Loucy (cell line): Measurements from ENCODE around the gene POLE4.

ENCODE experiments used
- H2AFZ ChIP-seq: fragments of 200-600 bp; sonication (generic); 2 replicates; pipeline ENCODE4 v1.6.0; 2016; ENCODE audit warnings: antibody characterized with exemption, mild to moderate bottlenecking, low read length, moderate library complexity
- H3F3A ChIP-seq: fragments of 200-600 bp; 2 replicates; pipeline ENCODE4 v1.6.0; 2016; ENCODE audit warnings: antibody characterized with exemption, low read depth, mild to moderate bottlenecking
- H3K27me3 ChIP-seq: fragments of 200-600 bp; sonication (generic); 2 replicates; pipeline ENCODE4 v1.6.1; 2014; ENCODE audit warnings: low read length, mild to moderate bottlenecking; ENCODE audit not compliant: insufficient read depth, poor library complexity, severe bottlenecking
- H3K36me3 ChIP-seq: fragments of 200-600 bp; sonication (generic); 2 replicates; pipeline ENCODE4 v1.6.1; 2016; ENCODE audit warnings: low read length; ENCODE audit not compliant: insufficient read depth
- H3K4me1 ChIP-seq: fragments of 200-600 bp; sonication (generic); 2 replicates; pipeline ENCODE4 v1.5.1; 2014; ENCODE audit warnings: low read length, mild to moderate bottlenecking; ENCODE audit not compliant: insufficient read depth, poor library complexity, severe bottlenecking
- H3K4me2 ChIP-seq: fragments of 200-600 bp; sonication (generic); 2 replicates; pipeline ENCODE4 v1.6.0; 2014; ENCODE audit warnings: antibody characterized with exemption, low read length, low read depth, mild to moderate bottlenecking; ENCODE audit not compliant: poor library complexity, severe bottlenecking
- H3K4me3 ChIP-seq: fragments of 200-600 bp; sonication (generic); 2 replicates; pipeline ENCODE4 v1.5.1; 2014; ENCODE audit warnings: low read length, mild to moderate bottlenecking, mixed read lengths; ENCODE audit not compliant: poor library complexity, severe bottlenecking
- H3K79me2 ChIP-seq: fragments of 200-600 bp; sonication (generic); 2 replicates; pipeline ENCODE4 v1.6.1; 2014; ENCODE audit warnings: low read length; ENCODE audit not compliant: insufficient read depth
- H3K9ac ChIP-seq: fragments of 200-600 bp; sonication (generic); 2 replicates; pipeline ENCODE4 v1.6.0; 2014; ENCODE audit warnings: mild to moderate bottlenecking, low read depth, low read length, moderate library complexity; ENCODE audit not compliant: poor library complexity, severe bottlenecking
- H3K9me2 ChIP-seq: fragments of 200-600 bp; sonication (generic); replicated peaks from 2 replicates; pipeline ENCODE4 v1.6.1; 2016; ENCODE audit warnings: low read depth, low read length, mixed read lengths
- H3K9me3 ChIP-seq: fragments of 200-600 bp; sonication (generic); 2 replicates; pipeline ENCODE4 v1.6.1; 2014; ENCODE audit warnings: mild to moderate bottlenecking, antibody characterized with exemption, low read length, low read depth; ENCODE audit not compliant: insufficient read depth
- H4K20me1 ChIP-seq: fragments of 200-600 bp; sonication (generic); 2 replicates; pipeline ENCODE4 v1.6.0; 2014; ENCODE audit warnings: antibody characterized with exemption, low read length, mild to moderate bottlenecking; ENCODE audit not compliant: insufficient read depth, poor library complexity, severe bottlenecking
- EZH2phosphoT487 ChIP-seq: fragments of 200-600 bp; IDR thresholded peaks from 2 replicates; pipeline ENCODE4 v1.6.1; 2018; ENCODE audit warnings: antibody characterized with exemption, mild to moderate bottlenecking, moderate library complexity, borderline replicate concordance
- TF ChIP-seq, protein P1 (sequence below): fragments of 200-600 bp; sonication (generic); conservative IDR thresholded peaks from 2 replicates; pipeline ENCODE4 v1.5.1; 2014; ENCODE audit warnings: mild to moderate bottlenecking, antibody characterized with exemption, low read length

POLE4 gene, protein sequence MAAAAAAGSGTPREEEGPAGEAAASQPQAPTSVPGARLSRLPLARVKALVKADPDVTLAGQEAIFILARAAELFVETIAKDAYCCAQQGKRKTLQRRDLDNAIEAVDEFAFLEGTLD

DNA sequence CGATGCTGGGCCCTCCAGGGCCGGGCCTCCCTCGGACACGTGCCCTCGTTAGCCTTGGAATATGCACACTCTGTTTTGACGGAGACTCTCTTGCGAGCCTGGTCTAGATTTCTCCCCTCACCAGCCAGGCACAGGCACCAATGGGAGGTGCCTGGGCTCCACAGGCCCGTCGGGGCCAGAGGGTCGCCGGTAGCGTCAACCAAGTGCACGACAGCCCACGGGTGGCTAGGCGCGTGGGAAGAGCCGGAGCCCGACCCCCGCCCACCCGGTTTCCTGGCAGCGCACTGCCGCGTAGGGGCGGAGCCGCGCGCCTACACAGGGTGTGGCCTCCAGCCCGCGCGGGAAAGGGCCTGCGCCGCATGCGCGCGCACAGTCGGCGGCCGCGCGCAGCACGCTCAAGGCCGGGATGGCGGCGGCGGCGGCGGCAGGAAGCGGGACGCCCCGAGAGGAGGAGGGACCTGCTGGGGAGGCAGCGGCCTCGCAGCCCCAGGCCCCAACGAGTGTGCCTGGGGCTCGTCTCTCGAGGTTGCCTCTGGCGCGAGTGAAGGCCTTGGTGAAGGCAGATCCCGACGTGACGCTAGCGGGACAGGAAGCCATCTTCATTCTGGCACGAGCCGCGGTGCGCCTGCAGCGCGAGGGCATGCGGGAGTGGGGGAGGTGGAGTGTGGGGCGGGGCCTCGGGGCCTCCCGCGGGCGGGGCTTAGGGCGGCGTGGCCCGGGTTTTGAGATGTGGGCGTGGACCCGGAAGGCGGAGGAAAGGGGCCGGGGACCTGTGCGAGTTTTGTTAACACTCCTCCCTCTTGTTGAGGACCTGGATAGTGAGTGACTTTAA, at the start of gene POLE4:
Gene POLE4 (plus strand): TSS at position 370 of the 832 bp plus-strand sequence. CDS start 37 bp downstream, at position 407.
- no peaks in the 10 kb centered on the region for H3K27me3 ChIP-seq
- no peaks in the 10 kb centered on the region for H3K9me2 ChIP-seq
- no peaks in the 10 kb centered on the region for H3K36me3 ChIP-seq
- H3K4me2 ChIP-seq = peak within 1 kb of the TSS; percentile 82
- H3K9me3 ChIP-seq = no peaks in the 10 kb centered on the region
- no peaks in the 10 kb centered on the region for H3K79me2 ChIP-seq
- H3K4me1 ChIP-seq = peaks cover 17% of the 10 kb centered on the region
- H3K4me3 ChIP-seq = peak within 1 kb of the TSS; percentile 73
- H3F3A ChIP-seq = no peaks in the 10 kb centered on the region
- TF ChIP-seq, protein P1, sequence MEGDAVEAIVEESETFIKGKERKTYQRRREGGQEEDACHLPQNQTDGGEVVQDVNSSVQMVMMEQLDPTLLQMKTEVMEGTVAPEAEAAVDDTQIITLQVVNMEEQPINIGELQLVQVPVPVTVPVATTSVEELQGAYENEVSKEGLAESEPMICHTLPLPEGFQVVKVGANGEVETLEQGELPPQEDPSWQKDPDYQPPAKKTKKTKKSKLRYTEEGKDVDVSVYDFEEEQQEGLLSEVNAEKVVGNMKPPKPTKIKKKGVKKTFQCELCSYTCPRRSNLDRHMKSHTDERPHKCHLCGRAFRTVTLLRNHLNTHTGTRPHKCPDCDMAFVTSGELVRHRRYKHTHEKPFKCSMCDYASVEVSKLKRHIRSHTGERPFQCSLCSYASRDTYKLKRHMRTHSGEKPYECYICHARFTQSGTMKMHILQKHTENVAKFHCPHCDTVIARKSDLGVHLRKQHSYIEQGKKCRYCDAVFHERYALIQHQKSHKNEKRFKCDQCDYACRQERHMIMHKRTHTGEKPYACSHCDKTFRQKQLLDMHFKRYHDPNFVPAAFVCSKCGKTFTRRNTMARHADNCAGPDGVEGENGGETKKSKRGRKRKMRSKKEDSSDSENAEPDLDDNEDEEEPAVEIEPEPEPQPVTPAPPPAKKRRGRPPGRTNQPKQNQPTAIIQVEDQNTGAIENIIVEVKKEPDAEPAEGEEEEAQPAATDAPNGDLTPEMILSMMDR = no peak
- no peak for TF ChIP-seq EZH2phosphoT487
- no peaks in the 10 kb centered on the region for H4K20me1 ChIP-seq
- H3K9ac ChIP-seq = peak within 1 kb of the TSS; percentile 56
- H2AFZ ChIP-seq = peak within 1 kb of the TSS; percentile 89

DNA sequence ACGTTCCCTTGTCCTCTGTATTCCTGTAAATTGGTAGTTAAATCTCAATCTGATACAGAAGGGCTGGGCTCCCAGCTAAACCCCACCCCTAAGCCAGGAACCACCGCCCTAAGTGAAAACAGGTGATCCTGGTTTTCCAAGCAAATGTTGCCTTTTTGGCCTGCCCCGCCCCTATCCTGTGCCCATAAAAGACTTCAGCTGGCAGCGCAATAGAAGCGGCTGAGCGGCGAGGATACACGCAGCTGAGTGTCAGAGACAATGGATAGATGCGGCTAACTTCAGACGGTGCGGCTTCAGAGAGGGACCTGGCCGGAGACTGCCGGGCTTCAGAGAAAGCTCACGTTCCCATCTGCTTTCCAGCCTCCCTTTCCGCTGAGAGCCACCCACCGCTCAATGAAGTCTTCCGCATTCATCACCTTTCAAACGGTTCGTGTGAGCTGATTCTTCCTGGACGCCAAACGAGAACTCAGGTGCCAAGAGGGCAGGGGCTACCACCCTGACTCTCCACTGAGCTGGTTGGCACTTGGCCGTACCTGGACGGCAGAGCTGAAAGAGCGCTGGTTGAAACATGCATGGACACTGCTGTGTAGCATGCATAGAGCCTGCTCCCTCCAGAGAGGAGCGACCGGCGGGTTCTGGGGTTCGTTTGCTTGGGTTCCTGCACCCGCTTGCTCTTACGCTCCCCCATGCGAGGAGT, 49.5 kb upstream of the POLE4 start:
- H3K36me3 ChIP-seq = no peaks in the 10 kb centered on the region
- no peaks in the 10 kb centered on the region for H3K9me3 ChIP-seq
- H3K4me3 ChIP-seq = no peak overlapping the region
- no peak overlapping the region for H2AFZ ChIP-seq
- H3K4me2 ChIP-seq = no peak overlapping the region
- no peaks in the 10 kb centered on the region for H3F3A ChIP-seq
- no peaks in the 10 kb centered on the region for H3K9me2 ChIP-seq
- no peaks in the 10 kb centered on the region for H3K79me2 ChIP-seq
- H3K27me3 ChIP-seq = no peaks in the 10 kb centered on the region
- TF ChIP-seq, protein P1 = no peak
- TF ChIP-seq EZH2phosphoT487 = no peak
- no peaks in the 10 kb centered on the region for H3K4me1 ChIP-seq
- H3K9ac ChIP-seq = no peak overlapping the region
- no peaks in the 10 kb centered on the region for H4K20me1 ChIP-seq

DNA sequence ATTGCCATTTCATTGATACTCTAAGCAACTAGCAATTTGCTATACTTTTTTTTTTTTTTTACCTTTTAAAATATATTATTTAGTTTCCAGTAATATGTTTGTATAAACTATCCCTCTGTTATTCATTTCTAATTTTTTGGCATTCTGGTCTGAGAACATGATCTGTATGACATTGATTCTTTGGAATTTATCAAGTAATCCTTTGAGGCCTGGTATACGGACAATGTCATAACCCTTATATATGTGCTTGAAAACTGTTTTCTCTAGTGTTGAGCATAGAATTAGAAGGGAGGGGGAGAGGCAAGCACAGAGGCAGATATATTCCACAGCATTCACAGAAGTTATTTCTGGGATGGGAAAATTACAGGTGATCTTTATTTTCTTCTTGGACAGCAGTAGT, 48.2 kb upstream of the POLE4 start:
- Histone ChIP-seq H3K79me2 (no peaks in the 10 kb centered on the region), H3K9ac (no peak overlapping the region), H3K4me1 (no peaks in the 10 kb centered on the region), H3K27me3 (no peaks in the 10 kb centered on the region), H3K36me3 (no peaks in the 10 kb centered on the region), H2AFZ (no peak overlapping the region), H3K9me3 (no peaks in the 10 kb centered on the region), H3F3A (no peaks in the 10 kb centered on the region), H3K9me2 (no peaks in the 10 kb centered on the region), H4K20me1 (no peaks in the 10 kb centered on the region), H3K4me3 (no peak overlapping the region), H3K4me2 (no peak overlapping the region)
- TF ChIP-seq EZH2phosphoT487 = no peak
- TF ChIP-seq, protein P1 = no peak
